Glutamatergic neuron (in vitro differentiated cells): Measurements from ENCODE around the gene CNTRL. TPM values are rescaled to one million over a fixed set of nuclear protein-coding genes. Genes with fewer than 3 reads are reported as not detected.
"Not testable (repeated sequence)": the region's sequence is repeated elsewhere in the genome, so short reads cannot be mapped to it uniquely, and the experiment has no call there.

Experiments used
- DNase-seq: peaks from one replicate; pipeline ENCODE4 v3.0.0; 2022
- H3K27ac Mint-ChIP-seq: one replicate; pipeline ENCODE4 v1.8.0; 2020; ENCODE audit warnings: mild to moderate bottlenecking, mixed read lengths, inconsistent platforms; ENCODE audit not compliant: unreplicated experiment
- H3K27me3 Mint-ChIP-seq: one replicate; pipeline ENCODE4 v1.8.0; 2020; ENCODE audit warnings: mild to moderate bottlenecking, moderate library complexity, mixed read lengths, inconsistent platforms; ENCODE audit not compliant: unreplicated experiment
- H3K36me3 Mint-ChIP-seq: one replicate; pipeline ENCODE4 v1.8.0; 2020; ENCODE audit warnings: mild to moderate bottlenecking, mixed read lengths, inconsistent platforms; ENCODE audit not compliant: unreplicated experiment
- H3K4me1 Mint-ChIP-seq: one replicate; pipeline ENCODE4 v1.8.0; 2020; ENCODE audit warnings: mild to moderate bottlenecking, low read depth, mixed read lengths, inconsistent platforms; ENCODE audit not compliant: unreplicated experiment
- H3K4me3 Mint-ChIP-seq: one replicate; pipeline ENCODE4 v1.8.0; 2020; ENCODE audit warnings: mild to moderate bottlenecking, mixed read lengths, inconsistent platforms; ENCODE audit not compliant: unreplicated experiment
- H3K9me3 Mint-ChIP-seq: one replicate; pipeline ENCODE4 v1.8.0; 2020; ENCODE audit warnings: mild to moderate bottlenecking, moderate library complexity, mixed read lengths, inconsistent platforms; ENCODE audit not compliant: unreplicated experiment
- CTCF ChIP-seq: fragments of 200-600 bp; sonication (generic); IDR thresholded peaks from one replicate; pipeline ENCODE4 v1.5.0; 2021; ENCODE audit not compliant: partially characterized antibody, unreplicated experiment
- total RNA-seq: library from RNA; stranded (reverse); fragmentation: NEBNext Ultra II Directional; extraction: Animal tissue kit (Norgen Biotek cat#: 25700); gene quantifications from one replicate; pipeline ENCODE4 v1.2.1, GENCODE V29; 2021; ENCODE audit not compliant: unreplicated experiment

The CNTRL gene
- total RNA-seq, 1 donor from 2014 or later = 9.5 TPM

GRCh38 chr9:121029469-121029868 lies 45.3 kb upstream of the CNTRL start:
- TF ChIP-seq CTCF = no peak

GRCh38 chr9:121034529-121034928 lies 40.2 kb upstream of the CNTRL start:
- H3K4me3 Mint-ChIP-seq = no peak overlapping the region
- DNase-seq = no peak
- no peak overlapping the region for H3K27ac Mint-ChIP-seq
- no peaks in the 10 kb centered on the region for H3K9me3 Mint-ChIP-seq
- no peak for TF ChIP-seq CTCF
- H3K4me1 Mint-ChIP-seq = no peaks in the 10 kb centered on the region
- H3K36me3 Mint-ChIP-seq = no peaks in the 10 kb centered on the region
- no peaks in the 10 kb centered on the region for H3K27me3 Mint-ChIP-seq

More at GRCh38 chr9:121029469-121029868, 45.3 kb upstream of the CNTRL start:
- Mint-ChIP-seq H3K9me3 (no peaks in the 10 kb centered on the region), H3K36me3 (no peaks in the 10 kb centered on the region), H3K4me3 (no peak overlapping the region), H3K27ac (no peak overlapping the region), H3K4me1 (no peaks in the 10 kb centered on the region), H3K27me3 (no peaks in the 10 kb centered on the region)
- no peak for DNase-seq

GRCh38 chr9:121035717-121036116 lies 39.0 kb upstream of the CNTRL start:
- DNase-seq, H3K9me3 Mint-ChIP-seq, H3K36me3 Mint-ChIP-seq, H3K4me3 Mint-ChIP-seq, H3K27ac Mint-ChIP-seq, H3K27me3 Mint-ChIP-seq, H3K4me1 Mint-ChIP-seq: not testable (repeated sequence)

GRCh38 chr9:121038362-121038761 lies 36.4 kb upstream of the CNTRL start:
- no peaks in the 10 kb centered on the region for H3K27me3 Mint-ChIP-seq
- H3K4me1 Mint-ChIP-seq = no peaks in the 10 kb centered on the region
- H3K4me3 Mint-ChIP-seq = no peak overlapping the region
- peak overlapping the region; percentile 36 for H3K27ac Mint-ChIP-seq
- H3K9me3 Mint-ChIP-seq = no peaks in the 10 kb centered on the region
- no peaks in the 10 kb centered on the region for H3K36me3 Mint-ChIP-seq
- no peak for TF ChIP-seq CTCF
- no peak for DNase-seq

- H3K9me3 Mint-ChIP-seq = no peaks in the 10 kb centered on the region
- H3K36me3 Mint-ChIP-seq = no peaks in the 10 kb centered on the region
- no peak overlapping the region for H3K4me3 Mint-ChIP-seq
- DNase-seq = no peak
- no peaks in the 10 kb centered on the region for H3K4me1 Mint-ChIP-seq
- TF ChIP-seq CTCF = no peak
- no peak overlapping the region for H3K27ac Mint-ChIP-seq
- no peaks in the 10 kb centered on the region for H3K27me3 Mint-ChIP-seq
These were observed 36.0 kb upstream of the CNTRL start for GRCh38 chr9:121038804-121039203.

GRCh38 chr9:121048175-121048574 lies 26.6 kb upstream of the CNTRL start:
- Mint-ChIP-seq H3K27ac (no peak overlapping the region), H3K4me3 (no peak overlapping the region), H3K36me3 (no peaks in the 10 kb centered on the region), H3K27me3 (no peaks in the 10 kb centered on the region), H3K4me1 (no peaks in the 10 kb centered on the region), H3K9me3 (peaks cover 2% of the 10 kb centered on the region)
- no peak for DNase-seq
- no peak for TF ChIP-seq CTCF
